GM19240 (cell line): ENCODE data around the gene PCDHB7.
"Not testable (repeated sequence)": the region's sequence is repeated elsewhere in the genome, so short reads cannot be mapped to it uniquely, and the experiment has no call there.

Experiments used
- DNase-seq: peaks from one replicate; pipeline ENCODE4 v3.0.0; 2011; ENCODE audit warnings: low spot score; ENCODE audit not compliant: insufficient read length

Gene PCDHB7

GRCh38 chr5:141172381-141173204 is at the start of gene PCDHB7:
PCDHB7 (plus strand) TSS chr5:141172644; CDS start chr5:141172836, 192 bp downstream.
- no peak for DNase-seq

GRCh38 chr5:141123396-141124135 is 48.9 kb upstream of the PCDHB7 start:
- not testable (repeated sequence) for DNase-seq

DNA sequence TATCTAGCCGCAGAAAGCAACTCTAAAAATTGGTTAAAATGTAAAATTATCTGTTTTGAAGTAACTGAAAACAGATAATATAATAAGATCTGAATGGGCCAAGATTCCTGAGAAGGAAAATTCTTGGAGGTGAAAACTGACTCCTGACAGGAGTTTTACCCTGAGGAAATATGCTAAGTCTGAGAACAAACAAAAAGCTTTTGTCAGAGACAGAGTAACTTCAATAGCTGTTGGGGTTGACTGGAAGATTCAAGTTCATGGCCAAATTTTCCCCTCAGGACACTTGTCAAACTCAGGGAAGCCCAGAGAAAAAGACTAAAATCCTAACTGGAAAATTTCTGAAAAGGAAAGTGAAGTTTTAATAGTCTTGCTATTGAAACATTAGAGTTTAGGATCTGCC is 45.1 kb upstream of the PCDHB7 start:
- no peak for DNase-seq

- no peak for DNase-seq
These were observed 37.3 kb upstream of the PCDHB7 start, which contains the start of gene PCDHB5 for GRCh38 chr5:141135030-141135717. PCDHB5 (plus strand) TSS chr5:141135206; CDS start chr5:141135435, 229 bp downstream.

DNA sequence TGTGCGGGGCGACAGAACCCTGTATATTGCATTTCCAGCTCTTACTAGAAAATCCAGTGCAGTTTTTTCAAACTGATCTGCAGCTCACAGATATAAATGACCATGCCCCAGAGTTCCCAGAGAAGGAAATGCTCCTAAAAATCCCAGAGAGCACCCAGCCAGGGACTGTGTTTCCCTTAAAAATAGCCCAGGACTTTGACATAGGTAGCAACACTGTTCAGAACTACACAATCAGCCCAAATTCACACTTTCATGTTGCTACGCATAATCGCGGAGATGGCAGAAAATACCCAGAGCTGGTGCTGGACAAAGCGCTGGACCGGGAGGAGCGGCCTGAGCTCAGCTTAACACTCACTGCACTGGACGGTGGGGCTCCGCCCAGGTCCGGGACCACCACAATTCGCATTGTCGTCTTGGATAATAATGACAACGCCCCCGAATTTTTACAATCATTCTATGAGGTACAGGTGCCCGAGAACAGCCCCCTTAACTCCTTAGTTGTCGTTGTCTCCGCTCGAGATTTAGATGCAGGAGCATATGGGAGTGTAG is 36.7 kb upstream of the PCDHB7 start:
- no peak for DNase-seq

DNA sequence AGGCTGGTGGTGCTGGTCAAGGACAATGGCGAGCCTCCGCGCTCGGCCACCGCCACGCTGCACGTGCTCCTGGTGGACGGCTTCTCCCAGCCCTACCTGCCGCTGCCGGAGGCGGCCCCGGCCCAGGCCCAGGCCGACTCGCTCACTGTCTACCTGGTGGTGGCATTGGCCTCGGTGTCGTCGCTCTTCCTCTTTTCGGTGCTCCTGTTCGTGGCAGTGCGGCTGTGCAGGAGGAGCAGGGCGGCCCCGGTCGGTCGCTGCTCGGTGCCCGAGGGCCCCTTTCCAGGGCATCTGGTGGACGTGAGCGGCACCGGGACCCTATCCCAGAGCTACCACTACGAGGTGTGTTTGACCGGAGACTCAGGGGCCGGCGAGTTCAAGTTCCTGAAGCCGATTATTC is 35.1 kb upstream of the PCDHB7 start:
- DNase-seq, result not testable (repeated sequence)

DNA sequence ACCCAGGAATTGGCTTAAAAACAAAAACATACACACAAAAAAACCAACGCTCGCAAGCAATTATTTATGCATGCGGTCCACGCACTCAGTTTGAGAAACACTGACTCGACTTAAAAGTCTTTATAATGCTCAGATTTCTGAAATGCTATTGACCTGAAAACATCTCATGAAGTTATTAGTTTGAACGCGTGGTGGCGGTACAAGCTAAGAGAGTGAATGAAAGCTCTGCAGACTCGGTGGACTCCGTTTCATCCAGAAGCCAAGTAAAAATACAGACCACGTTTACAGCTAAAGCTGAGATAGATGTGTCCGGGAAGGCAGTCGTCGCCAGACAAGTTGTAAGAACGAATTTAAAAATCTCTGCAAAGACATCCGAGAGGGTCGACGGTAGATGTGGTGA is 22.6 kb upstream of the PCDHB7 start, which contains the start of gene PCDHB6:
TSS of gene PCDHB6 (plus strand) at position 246 of the 400 bp plus-strand sequence. CDS start 201 bp downstream, outside the sequence.
- no peak for DNase-seq

DNA sequence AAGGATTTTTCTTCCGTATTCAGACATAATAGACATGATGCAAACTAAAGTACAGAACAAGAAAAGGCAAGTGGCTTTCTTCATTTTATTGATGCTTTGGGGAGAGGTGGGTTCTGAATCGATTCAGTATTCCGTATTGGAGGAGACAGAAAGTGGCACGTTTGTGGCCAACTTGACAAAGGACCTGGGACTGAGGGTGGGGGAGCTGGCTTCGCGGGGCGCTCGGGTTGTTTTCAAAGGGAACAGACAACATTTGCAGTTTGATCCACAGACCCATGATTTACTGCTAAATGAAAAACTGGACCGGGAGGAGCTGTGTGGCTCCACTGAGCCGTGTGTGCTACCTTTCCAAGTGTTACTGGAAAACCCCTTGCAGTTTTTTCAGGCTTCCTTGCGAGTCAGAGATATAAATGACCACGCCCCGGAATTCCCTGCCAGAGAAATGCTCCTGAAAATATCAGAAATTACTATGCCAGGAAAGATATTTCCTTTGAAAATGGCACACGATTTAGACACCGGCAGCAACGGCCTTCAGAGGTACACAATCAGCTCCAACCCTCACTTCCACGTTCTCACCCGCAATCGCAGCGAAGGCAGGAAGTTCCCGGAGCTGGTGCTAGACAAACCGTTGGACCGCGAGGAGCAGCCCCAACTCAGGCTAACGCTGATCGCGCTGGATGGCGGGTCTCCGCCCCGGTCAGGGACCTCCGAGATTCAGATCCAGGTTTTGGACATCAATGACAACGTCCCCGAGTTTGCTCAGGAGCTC is 22.0 kb upstream of the PCDHB7 start:
- no peak for DNase-seq

DNA sequence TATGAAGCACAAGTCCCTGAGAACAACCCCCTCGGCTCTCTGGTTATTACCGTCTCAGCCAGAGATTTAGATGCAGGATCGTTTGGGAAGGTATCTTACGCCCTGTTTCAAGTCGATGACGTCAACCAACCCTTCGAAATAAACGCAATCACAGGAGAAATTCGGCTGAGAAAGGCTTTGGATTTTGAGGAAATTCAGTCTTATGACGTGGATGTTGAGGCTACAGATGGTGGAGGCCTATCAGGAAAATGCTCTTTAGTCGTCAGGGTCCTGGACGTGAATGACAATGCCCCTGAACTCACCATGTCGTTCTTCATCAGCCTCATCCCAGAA is 21.5 kb upstream of the PCDHB7 start:
- no peak for DNase-seq

DNA sequence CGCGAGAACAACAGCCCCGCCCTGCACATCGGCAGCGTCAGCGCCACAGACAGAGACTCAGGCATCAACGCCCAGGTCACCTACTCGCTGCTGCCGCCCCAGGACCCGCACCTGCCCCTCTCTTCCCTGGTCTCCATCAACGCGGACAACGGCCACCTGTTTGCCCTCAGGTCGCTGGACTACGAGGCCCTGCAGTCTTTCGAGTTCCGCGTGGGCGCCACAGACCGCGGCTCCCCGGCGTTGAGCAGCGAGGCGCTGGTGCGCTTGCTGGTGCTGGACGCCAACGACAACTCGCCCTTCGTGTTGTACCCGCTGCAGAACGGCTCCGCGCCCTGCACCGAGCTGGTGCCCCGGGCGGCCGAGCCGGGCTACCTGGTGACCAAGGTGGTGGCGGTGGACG is 20.8 kb upstream of the PCDHB7 start:
- not testable (repeated sequence) for DNase-seq

GRCh38 chr5:141152096-141152495 is 20.3 kb upstream of the PCDHB7 start:
- not testable (repeated sequence) for DNase-seq

DNA sequence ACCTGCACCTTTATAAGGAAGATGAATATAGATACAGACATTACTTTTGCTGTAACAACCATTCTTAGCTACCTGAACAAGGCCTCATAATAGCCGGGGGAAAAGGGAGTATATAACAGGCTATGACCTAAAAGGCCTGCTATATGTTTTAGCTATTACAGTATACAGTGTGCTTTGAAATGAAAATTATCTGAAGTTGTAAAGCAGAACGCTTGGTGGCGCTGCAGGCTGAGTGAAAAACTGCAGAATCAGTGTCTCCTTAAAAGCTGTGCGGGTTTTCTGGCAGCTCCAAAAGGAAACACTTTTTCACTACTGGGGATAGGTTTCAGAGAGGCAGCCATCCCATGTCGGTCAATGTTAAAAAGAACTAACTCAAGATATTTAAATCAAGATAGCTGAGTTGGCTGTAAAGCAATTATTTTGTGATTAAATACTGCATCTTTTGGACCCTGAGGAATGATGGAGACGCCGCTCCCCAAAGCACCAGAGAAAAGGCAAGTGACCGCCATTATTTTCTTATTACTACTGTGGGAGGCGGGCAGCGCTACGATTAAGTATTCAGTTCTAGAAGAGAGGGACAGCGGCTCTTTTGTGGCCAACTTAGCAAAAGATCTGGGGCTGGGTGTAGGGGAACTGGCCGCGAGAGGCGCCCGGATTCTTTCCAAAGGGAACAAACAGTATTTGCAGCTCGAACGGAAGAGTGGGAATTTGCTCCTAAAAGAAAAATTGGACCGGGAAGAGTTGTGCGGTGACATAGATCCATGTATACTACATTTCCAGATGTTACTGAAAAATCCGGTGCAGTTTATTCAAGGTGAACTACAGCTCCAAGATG is 16.7 kb upstream of the PCDHB7 start:
- no peak for DNase-seq

DNA sequence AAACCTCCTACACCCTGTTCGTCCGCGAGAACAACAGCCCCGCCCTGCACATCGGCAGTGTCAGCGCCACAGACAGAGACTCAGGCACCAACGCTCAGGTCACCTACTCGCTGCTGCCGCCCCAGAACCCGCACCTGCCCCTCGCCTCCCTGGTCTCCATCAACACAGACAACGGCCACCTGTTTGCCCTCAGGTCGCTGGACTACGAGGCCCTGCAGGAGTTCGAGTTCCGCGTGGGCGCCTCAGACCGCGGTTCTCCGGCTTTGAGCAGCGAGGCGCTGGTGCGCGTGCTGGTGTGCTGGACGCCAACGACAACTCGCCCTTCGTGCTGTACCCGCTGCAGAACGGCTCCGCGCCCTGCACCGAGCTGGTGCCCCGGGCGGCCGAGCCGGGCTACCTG is 15.1 kb upstream of the PCDHB7 start:
- DNase-seq, result not testable (repeated sequence)

DNA sequence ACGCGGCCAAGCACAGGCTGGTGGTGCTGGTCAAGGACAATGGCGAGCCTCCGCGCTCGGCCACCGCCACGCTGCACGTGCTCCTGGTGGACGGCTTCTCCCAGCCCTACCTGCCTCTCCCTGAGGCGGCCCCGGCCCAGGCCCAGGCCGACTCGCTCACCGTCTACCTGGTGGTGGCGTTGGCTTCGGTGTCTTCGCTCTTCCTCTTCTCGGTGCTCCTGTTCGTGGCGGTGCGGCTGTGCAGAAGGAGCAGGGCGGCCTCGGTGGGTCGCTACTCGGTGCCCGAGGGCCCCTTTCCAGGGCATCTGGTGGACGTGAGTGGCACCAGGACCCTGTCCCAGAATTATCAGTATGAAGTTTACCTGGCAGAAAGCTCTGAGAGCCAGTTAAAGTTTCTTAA is 14.5 kb upstream of the PCDHB7 start:
- not testable (repeated sequence) for DNase-seq

DNA sequence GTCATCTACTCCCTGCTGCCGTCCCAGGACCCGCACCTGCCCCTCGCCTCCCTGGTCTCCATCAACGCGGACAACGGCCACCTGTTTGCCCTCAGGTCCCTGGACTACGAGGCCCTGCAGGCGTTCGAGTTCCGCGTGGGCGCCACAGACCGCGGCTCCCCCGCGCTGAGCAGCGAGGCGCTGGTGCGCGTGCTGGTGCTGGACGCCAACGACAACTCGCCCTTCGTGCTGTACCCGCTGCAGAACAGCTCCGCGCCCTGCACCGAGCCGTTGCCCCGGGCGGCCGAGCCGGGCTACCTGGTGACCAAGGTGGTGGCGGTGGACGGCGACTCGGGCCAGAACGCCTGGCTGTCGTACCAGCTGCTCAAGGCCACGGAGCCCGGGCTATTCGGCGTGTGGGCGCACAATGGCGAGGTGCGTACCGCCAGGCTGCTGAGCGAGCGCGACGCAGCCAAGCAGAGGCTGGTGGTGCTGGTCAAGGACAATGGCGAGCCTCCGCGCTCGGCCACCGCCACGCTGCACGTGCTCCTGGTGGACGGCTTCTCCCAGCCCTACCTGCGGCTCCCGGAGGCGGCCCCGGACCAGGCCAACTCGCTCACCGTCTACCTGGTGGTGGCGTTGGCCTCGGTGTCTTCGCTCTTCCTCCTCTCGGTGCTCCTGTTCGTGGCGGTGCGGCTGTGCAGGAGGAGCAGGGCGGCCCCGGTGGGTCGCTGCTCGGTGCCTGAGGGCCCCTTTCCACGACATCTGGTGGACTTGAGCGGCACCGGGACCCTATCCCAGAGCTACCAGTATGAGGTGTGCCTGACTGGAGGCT is 2.1 kb downstream of the PCDHB7 start:
- DNase-seq, result not testable (repeated sequence)

DNA sequence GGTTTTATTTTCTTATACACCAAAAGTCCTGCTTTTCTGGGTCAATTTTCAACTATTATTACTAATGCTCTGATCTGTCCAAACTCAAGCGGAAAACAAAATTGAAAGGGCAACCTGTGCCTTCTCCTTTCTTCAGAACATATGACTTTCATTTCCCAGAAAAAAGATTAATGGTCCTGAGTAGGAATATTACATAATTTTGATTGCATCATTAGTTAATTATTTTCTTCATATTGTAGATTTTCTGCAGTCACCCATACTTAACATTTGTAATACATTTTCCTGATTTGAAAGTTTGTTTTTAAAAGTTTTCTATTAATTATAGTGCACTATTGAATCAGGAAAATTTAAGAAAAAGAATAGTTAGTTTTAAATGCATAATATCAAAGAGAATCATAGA is 3.5 kb downstream of the PCDHB7 start:
- no peak for DNase-seq

DNA sequence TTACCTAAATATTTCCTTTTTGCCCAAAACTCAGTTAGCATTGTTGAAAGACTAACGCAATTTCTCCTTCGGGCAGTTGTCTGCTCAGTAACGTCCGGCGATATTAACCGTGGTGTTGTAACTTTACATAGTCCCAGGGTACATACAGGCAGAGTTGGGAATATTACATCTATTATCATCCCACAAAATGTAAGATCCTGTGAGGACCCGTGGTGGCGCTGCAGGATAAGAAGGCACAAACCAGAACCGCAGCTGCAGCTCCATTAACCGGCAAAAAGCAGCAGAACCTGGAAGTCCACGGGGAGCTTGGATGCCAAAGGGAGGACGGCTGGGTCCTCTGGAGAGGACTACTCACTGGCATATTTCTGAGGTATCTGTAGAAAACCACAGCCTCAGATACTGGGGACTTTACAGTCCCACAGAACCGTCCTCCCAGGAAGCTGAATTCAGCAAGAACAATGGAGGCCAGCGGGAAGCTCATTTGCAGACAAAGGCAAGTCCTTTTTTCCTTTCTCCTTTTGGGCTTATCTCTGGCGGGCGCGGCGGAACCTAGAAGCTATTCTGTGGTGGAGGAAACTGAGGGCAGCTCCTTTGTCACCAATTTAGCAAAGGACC is 5.2 kb downstream of the PCDHB7 start, which contains the start of gene PCDHB8:
TSS of gene PCDHB8 (plus strand) at position 214 of the 615 bp plus-strand sequence. CDS start at position 459, 245 bp downstream.
- DNase-seq, result not testable (repeated sequence)

- DNase-seq, result not testable (repeated sequence)
These were observed 6.9 kb downstream of the PCDHB7 start for GRCh38 chr5:141179371-141179770.
